PC-9 (cell line): ENCODE data around the gene PLEKHA7. TPM values are rescaled to one million over a fixed set of nuclear protein-coding genes. Genes with fewer than 3 reads are reported as not detected.

Experiments
- BruUV-seq: library from RNA; stranded (reverse); fragments of 400-500 nt; replicated peaks from 2 replicates; lab custom pipeline; 2021; lab: Mats Ljungman, UMichigan
- CTCF ChIA-PET: fragments of 300-600 bp; sonication (Branson Sonifier 250); formaldehyde crosslinking; loops from one replicate; lab custom pipeline; 2022; ENCODE audit warnings: antibody characterized with exemption; lab: Charles Lee
- POLR2A ChIA-PET: fragments of 300-600 bp; sonication (Branson Sonifier 250); formaldehyde crosslinking; loops from one replicate; lab custom pipeline; 2022; ENCODE audit warnings: antibody characterized with exemption; ENCODE audit not compliant: unreplicated experiment; lab: Charles Lee
- DNase-seq, 2 experiments: peaks; one replicate each; pipeline versions ENCODE4 v3.0.0 to v3.0.0-alpha.2; 2015 to 2022; ENCODE audit warnings: mixed read lengths in 1 of 2
- H2AFZ ChIP-seq: fragments of 200-600 bp; sonication (generic); 2 replicates; pipeline ENCODE4 v1.8.1; 2017; ENCODE audit warnings: antibody characterized with exemption
- H3F3A ChIP-seq: fragments of 200-600 bp; sonication (generic); 2 replicates; pipeline ENCODE4 v1.8.1; 2017; ENCODE audit warnings: antibody characterized with exemption, mild to moderate bottlenecking, low read depth; ENCODE audit not compliant: insufficient read depth
- H3K27ac ChIP-seq: fragments of 200-600 bp; sonication (generic); 2 replicates; pipeline ENCODE4 v1.6.1; 2016; ENCODE audit warnings: mixed run types
- H3K27me3 ChIP-seq: fragments of 200-600 bp; sonication (generic); 2 replicates; pipeline ENCODE4 v1.6.1; 2016; ENCODE audit warnings: low read depth, mixed run types; ENCODE audit not compliant: insufficient read depth
- H3K36me3 ChIP-seq: fragments of 200-600 bp; sonication (generic); 2 replicates; pipeline ENCODE4 v1.6.1; 2016; ENCODE audit warnings: low read depth, mixed run types
- H3K4me1 ChIP-seq: fragments of 200-600 bp; sonication (generic); replicated peaks from 2 replicates; pipeline ENCODE4 v1.6.1; 2016; ENCODE audit warnings: mixed run types; ENCODE audit not compliant: insufficient read depth
- H3K4me2 ChIP-seq: fragments of 200-600 bp; sonication (generic); 2 replicates; pipeline ENCODE4 v1.6.1; 2017; ENCODE audit warnings: mixed run types
- H3K4me3 ChIP-seq: fragments of 200-600 bp; sonication (generic); 2 replicates; pipeline ENCODE4 v1.6.1; 2016; ENCODE audit warnings: mixed run types
- H3K79me2 ChIP-seq: fragments of 200-600 bp; sonication (generic); 2 replicates; pipeline ENCODE4 v1.6.1; 2017; ENCODE audit warnings: low read depth, mixed run types
- H3K9me2 ChIP-seq: fragments of 200-600 bp; sonication (generic); 2 replicates; pipeline ENCODE4 v1.8.1; 2017; ENCODE audit warnings: mild to moderate bottlenecking; ENCODE audit not compliant: insufficient read depth
- H3K9me3 ChIP-seq: fragments of 200-600 bp; sonication (generic); 2 replicates; pipeline ENCODE4 v1.8.1; 2016; ENCODE audit warnings: low read depth; ENCODE audit not compliant: insufficient read depth
- H4K20me1 ChIP-seq: fragments of 200-600 bp; sonication (generic); 2 replicates; pipeline ENCODE4 v1.8.1; 2017; ENCODE audit not compliant: insufficient read depth
- EZH2 ChIP-seq: fragments of 200-600 bp; sonication (generic); IDR thresholded peaks from 2 replicates; pipeline ENCODE4 v1.8.0; 2017; ENCODE audit warnings: antibody characterized with exemption, low read depth
- intact Hi-C: fragments of 100-400 bp; cut with micrococcal nuclease; formaldehyde crosslinking; loops from one replicate; pipeline ENCODE4 v1.10.0; 2022; ENCODE audit not compliant: unreplicated experiment
- total RNA-seq: library from RNA; stranded (reverse); gene quantifications from 2 replicates; pipeline ENCODE4 v1.2.3, GENCODE V29; 2021
- TF ChIP-seq, protein P1 (sequence below): fragments of 200-600 bp; sonication (generic); conservative IDR thresholded peaks from 2 replicates; pipeline ENCODE4 v1.6.1; 2017; ENCODE audit warnings: mixed run types, antibody characterized with exemption, mild to moderate bottlenecking, moderate library complexity

PLEKHA7 gene
- total RNA-seq, 1 experiment from 2014 or later = 26.9 TPM

DNA sequence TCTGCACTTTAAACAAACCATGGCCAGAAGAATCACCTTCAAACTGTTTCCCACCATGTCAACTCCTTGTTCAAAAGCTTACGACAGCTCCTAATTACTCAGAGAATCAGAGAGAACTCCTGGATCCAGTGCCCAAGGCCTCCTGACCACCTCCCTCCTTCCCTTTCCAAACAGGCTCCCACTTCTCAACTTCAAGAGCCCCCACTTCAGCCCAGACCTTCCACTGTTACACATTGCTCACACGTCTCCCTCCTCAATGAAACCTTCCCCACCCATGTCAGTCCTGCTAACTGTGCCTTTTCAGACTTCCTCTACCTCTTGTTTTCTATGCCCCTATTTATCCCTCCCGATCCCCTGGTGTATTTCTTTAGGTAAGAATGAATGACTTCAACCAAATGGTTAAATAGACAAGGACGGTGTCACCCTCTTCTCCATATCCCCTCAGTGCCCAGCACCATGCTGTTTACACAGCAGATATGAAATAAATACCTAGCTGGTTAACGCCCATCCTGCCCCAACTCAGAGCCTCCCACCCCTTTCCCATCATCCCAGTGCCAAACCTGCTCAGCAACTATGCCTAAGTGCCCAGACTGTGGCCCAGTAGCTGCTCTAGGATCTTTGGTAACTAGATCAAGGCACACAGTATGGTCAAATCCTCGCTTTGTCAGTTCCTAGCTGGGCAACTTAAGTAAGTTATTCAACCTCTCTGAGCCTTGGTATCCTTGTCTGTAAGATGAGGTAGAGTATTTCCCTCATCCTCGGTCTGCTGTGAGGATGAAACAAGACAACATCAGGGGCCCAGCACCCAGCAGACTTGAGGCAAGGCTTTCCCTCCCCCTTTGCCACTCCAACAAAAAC is 36.8 kb downstream of the PLEKHA7 start:
- intact Hi-C loops = loop anchor here (1.0 kb wide), 1 partner anchor 16 kb away; no protein-coding TSS in a partner anchor
- CTCF ChIA-PET = no interaction called here
- Histone ChIP-seq H3F3A (peaks cover 13% of the 10 kb centered on the region; the same call in 1 of the 2 replicates), H3K79me2 (peaks cover 75% of the 10 kb centered on the region), H3K4me3 (no peak overlapping the region), H3K9me2 (no peaks in the 10 kb centered on the region), H4K20me1 (no peaks in the 10 kb centered on the region), H2AFZ (no peak overlapping the region), H3K9me3 (no peaks in the 10 kb centered on the region), H3K27me3 (no peaks in the 10 kb centered on the region), H3K36me3 (no peaks in the 10 kb centered on the region), H3K4me1 (peaks cover 54% of the 10 kb centered on the region), H3K4me2 (peak overlapping the region; percentile 41), H3K27ac (no peak overlapping the region)
- no peak for TF ChIP-seq EZH2
- TF ChIP-seq, protein P1, sequence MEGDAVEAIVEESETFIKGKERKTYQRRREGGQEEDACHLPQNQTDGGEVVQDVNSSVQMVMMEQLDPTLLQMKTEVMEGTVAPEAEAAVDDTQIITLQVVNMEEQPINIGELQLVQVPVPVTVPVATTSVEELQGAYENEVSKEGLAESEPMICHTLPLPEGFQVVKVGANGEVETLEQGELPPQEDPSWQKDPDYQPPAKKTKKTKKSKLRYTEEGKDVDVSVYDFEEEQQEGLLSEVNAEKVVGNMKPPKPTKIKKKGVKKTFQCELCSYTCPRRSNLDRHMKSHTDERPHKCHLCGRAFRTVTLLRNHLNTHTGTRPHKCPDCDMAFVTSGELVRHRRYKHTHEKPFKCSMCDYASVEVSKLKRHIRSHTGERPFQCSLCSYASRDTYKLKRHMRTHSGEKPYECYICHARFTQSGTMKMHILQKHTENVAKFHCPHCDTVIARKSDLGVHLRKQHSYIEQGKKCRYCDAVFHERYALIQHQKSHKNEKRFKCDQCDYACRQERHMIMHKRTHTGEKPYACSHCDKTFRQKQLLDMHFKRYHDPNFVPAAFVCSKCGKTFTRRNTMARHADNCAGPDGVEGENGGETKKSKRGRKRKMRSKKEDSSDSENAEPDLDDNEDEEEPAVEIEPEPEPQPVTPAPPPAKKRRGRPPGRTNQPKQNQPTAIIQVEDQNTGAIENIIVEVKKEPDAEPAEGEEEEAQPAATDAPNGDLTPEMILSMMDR = no peak
- no peak for DNase-seq
- POLR2A ChIA-PET = interaction anchor here (0.7 kb wide), 1 partner anchor 19 kb away, joined by 5 read pairs; no protein-coding TSS in a partner anchor
- BruUV-seq = no TSS peak

DNA sequence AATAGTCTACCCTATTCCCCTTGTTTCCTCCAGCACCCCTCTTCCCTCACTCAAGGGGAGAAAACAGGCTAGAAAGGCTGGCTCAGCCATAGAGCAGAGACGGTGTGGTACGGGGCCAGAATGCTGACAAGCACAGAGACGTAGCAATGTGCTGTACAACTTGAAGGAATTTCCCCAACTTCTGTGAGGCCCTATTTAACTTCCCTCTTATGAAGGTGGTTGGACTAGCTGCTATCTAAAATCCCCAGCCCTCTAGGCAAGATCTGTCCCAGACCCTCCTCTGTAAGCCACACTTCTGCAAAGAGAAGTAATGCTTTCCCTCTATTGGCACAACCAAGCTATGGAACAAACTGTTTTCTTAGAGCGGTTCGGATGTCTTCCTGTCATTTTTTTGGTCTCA is 37.8 kb downstream of the PLEKHA7 start:
- H3K36me3 ChIP-seq = no peaks in the 10 kb centered on the region
- H3K4me2 ChIP-seq = no peak overlapping the region
- no peak overlapping the region for H2AFZ ChIP-seq
- no peaks in the 10 kb centered on the region for H3K9me2 ChIP-seq
- peaks cover 5% of the 10 kb centered on the region; the same call in 1 of the 2 replicates for H3F3A ChIP-seq
- TF ChIP-seq EZH2 = no peak
- TF ChIP-seq, protein P1 = no peak
- no TSS peak for BruUV-seq
- H3K27me3 ChIP-seq = no peaks in the 10 kb centered on the region
- DNase-seq = no peak
- H4K20me1 ChIP-seq = no peaks in the 10 kb centered on the region
- peaks cover 45% of the 10 kb centered on the region for H3K4me1 ChIP-seq
- no peak overlapping the region for H3K4me3 ChIP-seq
- intact Hi-C loops = no loop called here
- POLR2A ChIA-PET = no interaction called here
- H3K27ac ChIP-seq = no peak overlapping the region
- CTCF ChIA-PET = no interaction called here
- H3K79me2 ChIP-seq = peaks cover 77% of the 10 kb centered on the region
- no peaks in the 10 kb centered on the region for H3K9me3 ChIP-seq

DNA sequence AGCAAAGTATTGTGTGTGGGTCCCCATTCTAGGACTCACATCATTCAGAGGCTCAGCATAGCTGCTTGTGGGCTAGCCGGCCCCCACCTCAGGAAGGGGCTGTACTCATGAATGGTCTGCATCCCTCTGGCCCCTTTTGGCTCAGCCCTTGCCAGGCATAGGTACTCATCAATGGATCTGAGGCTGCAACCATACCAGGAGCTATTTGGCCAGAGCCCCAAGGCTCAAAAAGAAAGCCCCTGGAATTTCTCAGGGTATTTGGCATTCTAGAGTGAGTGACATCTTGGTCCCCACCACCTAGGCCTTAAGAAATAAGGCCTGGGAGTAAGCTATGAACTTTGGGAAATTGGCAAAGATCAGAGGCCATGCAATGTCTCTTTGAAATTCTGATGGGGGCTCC is 38.3 kb downstream of the PLEKHA7 start:
- Histone ChIP-seq H4K20me1 (no peaks in the 10 kb centered on the region), H3K4me1 (peaks cover 40% of the 10 kb centered on the region), H3K36me3 (no peaks in the 10 kb centered on the region), H2AFZ (no peak overlapping the region), H3K9me3 (no peaks in the 10 kb centered on the region), H3K9me2 (no peaks in the 10 kb centered on the region), H3K27ac (no peak overlapping the region), H3K27me3 (no peaks in the 10 kb centered on the region), H3K4me2 (no peak overlapping the region), H3K79me2 (peaks cover 77% of the 10 kb centered on the region), H3F3A (no peaks in the 10 kb centered on the region; the same call in 1 of the 2 replicates), H3K4me3 (no peak overlapping the region)
- POLR2A ChIA-PET = no interaction called here
- CTCF ChIA-PET = no interaction called here
- intact Hi-C loops = no loop called here
- no peak for DNase-seq
- TF ChIP-seq, protein P1 = no peak
- no peak for TF ChIP-seq EZH2
- no TSS peak for BruUV-seq
